K562 (cell line): Measurements from ENCODE around the gene ADGRB3. TPM values are rescaled to one million over a fixed set of nuclear protein-coding genes. Genes with fewer than 3 reads are reported as not detected.

Experiments
- CBFA2T3 ChIP-seq: fragments of 450-650 bp; IDR thresholded peaks from 2 replicates; pipeline ENCODE4 v1.6.1; 2017
- KLF16 ChIP-seq: IDR thresholded peaks from 2 replicates; pipeline ENCODE4 v1.6.1; 2016; ENCODE audit warnings: antibody characterized with exemption
- PHB2 ChIP-seq: fragments of 450-650 bp; IDR thresholded peaks from 2 replicates; pipeline ENCODE4 v1.6.1; 2017; ENCODE audit warnings: low read depth
- polyA plus RNA-seq, 8 experiments: library from polyadenylated mRNA; depleted of rRNA in 4 of 8; stranded (reverse) in 5 of 8; unstranded in 3 of 8; fragments of >200 nt; fragmentation: Nextera tagmentation in 2 of 8; fragmentation: Illumina TruSeq in 1 of 8; extraction: Ambion mirVana in 2 of 8; extraction: Trizol in 1 of 8; gene quantifications; 2 replicates each; pipeline versions ENCODE4 v1.2.1 to v1.2.3, GENCODE V29; 2011 to 2014; ENCODE audit warnings: inconsistent platforms in 1 of 8, missing spikeins in 1 of 8
- total RNA-seq, 7 experiments: library from RNA; depleted of rRNA in 6 of 7; stranded (reverse); fragments of >200 nt in 6 of 7; fragmentation: Illumina TruSeq in 2 of 7; extraction: Trizol in 2 of 7; gene quantifications; 2 replicates each; pipeline versions ENCODE4 v1.2.1 to v1.2.3, GENCODE V29; 2011 to 2021; ENCODE audit warnings: low replicate concordance in 1 of 7
- TF ChIP-seq, protein P1 (sequence below), 2 experiments: fragments of 450-650 bp in 1 of 2; sonication (generic) in 1 of 2; formaldehyde crosslinking in 1 of 2; IDR thresholded peaks; 2 replicates each; pipeline versions ENCODE4 v1.7.1 to v1.9.0; 2016 to 2022; ENCODE audit warnings: inconsistent platforms in 1 of 2, mild to moderate bottlenecking in 1 of 2, missing genetic modification reagents in 1 of 2
- TF ChIP-seq, protein P2 (sequence below): fragments of 250-450 bp; sonication (Bioruptor Pico); IDR thresholded peaks from 2 replicates; pipeline ENCODE4 v1.4.0; 2020

ADGRB3 gene
- total and polyA plus RNA-seq, 9 of the 15 experiments (the other 6 are each of a cell fraction or from before 2014, with no cell fraction given): 0.90 to 7.8 (median 2.4) TPM

GRCh38 chr6:68710496-68710895 is 75.4 kb downstream of the ADGRB3 start (continued):
- TF ChIP-seq, protein P1, sequence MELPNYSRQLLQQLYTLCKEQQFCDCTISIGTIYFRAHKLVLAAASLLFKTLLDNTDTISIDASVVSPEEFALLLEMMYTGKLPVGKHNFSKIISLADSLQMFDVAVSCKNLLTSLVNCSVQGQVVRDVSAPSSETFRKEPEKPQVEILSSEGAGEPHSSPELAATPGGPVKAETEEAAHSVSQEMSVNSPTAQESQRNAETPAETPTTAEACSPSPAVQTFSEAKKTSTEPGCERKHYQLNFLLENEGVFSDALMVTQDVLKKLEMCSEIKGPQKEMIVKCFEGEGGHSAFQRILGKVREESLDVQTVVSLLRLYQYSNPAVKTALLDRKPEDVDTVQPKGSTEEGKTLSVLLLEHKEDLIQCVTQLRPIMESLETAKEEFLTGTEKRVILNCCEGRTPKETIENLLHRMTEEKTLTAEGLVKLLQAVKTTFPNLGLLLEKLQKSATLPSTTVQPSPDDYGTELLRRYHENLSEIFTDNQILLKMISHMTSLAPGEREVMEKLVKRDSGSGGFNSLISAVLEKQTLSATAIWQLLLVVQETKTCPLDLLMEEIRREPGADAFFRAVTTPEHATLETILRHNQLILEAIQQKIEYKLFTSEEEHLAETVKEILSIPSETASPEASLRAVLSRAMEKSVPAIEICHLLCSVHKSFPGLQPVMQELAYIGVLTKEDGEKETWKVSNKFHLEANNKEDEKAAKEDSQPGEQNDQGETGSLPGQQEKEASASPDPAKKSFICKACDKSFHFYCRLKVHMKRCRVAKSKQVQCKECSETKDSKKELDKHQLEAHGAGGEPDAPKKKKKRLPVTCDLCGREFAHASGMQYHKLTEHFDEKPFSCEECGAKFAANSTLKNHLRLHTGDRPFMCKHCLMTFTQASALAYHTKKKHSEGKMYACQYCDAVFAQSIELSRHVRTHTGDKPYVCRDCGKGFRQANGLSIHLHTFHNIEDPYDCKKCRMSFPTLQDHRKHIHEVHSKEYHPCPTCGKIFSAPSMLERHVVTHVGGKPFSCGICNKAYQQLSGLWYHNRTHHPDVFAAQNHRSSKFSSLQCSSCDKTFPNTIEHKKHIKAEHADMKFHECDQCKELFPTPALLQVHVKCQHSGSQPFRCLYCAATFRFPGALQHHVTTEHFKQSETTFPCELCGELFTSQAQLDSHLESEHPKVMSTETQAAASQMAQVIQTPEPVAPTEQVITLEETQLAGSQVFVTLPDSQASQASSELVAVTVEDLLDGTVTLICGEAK (IDR thresholded peaks at IDR 0.05): no peak
- TF ChIP-seq, protein P1 (CRISPR knock-in tag; IDR thresholded peaks at IDR 0.05): no peak
- TF ChIP-seq, protein P2, sequence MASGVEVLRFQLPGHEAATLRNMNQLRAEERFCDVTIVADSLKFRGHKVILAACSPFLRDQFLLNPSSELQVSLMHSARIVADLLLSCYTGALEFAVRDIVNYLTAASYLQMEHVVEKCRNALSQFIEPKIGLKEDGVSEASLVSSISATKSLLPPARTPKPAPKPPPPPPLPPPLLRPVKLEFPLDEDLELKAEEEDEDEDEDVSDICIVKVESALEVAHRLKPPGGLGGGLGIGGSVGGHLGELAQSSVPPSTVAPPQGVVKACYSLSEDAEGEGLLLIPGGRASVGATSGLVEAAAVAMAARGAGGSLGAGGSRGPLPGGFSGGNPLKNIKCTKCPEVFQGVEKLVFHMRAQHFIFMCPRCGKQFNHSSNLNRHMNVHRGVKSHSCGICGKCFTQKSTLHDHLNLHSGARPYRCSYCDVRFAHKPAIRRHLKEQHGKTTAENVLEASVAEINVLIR (CRISPR knock-in tag): no peak
- TF ChIP-seq CBFA2T3 (no peak), KLF16 (no peak), PHB2 (no peak)
